AG09319 (cell line): ENCODE measurements around the gene SPINT2.
"Not testable (repeated sequence)": the region's sequence is repeated elsewhere in the genome, so short reads cannot be mapped to it uniquely, and the experiment has no call there.

Source experiments
- DNase-seq: peaks from one replicate; pipeline ENCODE4 v3.0.0-alpha.2; 2010; ENCODE audit warnings: low read depth; ENCODE audit errors: extremely low read depth
- CTCF ChIP-seq: IDR thresholded peaks from 2 replicates; pipeline ENCODE4 v1.5.1; 2011; ENCODE audit warnings: low read depth, mild to moderate bottlenecking, inconsistent platforms, low read length, moderate library complexity

The SPINT2 gene

DNA sequence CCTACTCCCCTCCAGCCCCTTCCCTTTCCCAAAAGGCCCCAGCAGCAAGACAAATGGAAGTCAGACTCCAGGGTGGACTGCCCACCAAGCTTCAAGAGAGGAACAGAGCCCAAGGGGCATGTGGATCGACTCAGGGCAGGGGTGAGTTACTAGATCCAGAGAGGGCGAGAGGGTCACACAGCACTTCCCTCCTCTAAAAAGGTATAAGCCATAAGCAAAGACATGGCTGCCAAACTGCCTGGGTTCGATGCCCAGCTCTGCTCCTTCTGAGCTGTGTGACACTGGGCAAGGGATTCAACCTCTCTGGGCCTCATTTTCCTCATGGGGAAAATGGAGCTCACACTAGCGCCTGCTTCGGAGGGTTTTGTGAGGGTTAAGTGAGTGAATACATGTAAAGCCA, 12.0 kb upstream of the SPINT2 start:
- DNase-seq: no peak
- no peak for TF ChIP-seq CTCF

DNA sequence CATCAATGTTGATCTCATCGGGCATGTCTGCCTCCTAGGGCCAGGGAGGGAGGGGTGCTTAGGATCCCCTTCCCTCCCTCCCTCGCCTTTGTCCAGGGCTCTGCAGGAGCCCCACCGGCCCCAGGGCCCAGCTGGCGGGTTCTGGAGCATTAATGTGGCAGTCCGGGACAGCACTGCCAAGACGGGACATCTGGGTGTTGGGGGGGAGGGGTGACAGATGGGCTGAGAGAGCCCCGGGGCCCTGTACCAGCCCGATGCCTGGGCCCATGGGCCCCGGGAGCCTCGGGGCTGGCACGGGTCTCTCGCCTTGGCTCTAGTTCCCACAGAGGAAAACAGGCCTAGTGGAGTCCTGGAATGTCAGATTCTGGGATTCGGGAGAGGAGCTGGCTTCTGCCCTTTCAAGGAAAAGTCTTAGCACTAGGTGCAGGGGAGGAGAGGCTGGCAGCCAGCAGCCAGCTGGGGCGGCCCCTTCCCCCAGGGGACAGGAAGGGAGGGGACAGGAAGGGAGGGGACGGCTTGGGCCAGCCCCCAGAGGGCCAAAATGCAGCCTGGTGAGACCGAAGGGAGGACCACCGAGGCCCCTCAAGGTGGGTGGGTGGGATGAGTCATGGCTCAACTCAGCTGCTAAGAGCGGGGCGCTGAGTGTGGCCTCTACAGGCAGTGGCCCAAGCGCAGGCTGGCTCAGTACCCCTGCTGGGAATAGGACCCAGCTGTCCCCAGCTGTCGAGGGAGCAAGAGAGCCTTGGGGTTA, 11.3 kb upstream of the SPINT2 start:
- TF ChIP-seq CTCF: no peak
- no peak for DNase-seq

- no peak for DNase-seq
- TF ChIP-seq CTCF: no peak
These were observed 10.6 kb upstream of the SPINT2 start for GRCh38 chr19:38253788-38254187.

GRCh38 chr19:38255383-38256014, 8.9 kb upstream of the SPINT2 start:
- no peak for DNase-seq
- no peak for TF ChIP-seq CTCF

DNA sequence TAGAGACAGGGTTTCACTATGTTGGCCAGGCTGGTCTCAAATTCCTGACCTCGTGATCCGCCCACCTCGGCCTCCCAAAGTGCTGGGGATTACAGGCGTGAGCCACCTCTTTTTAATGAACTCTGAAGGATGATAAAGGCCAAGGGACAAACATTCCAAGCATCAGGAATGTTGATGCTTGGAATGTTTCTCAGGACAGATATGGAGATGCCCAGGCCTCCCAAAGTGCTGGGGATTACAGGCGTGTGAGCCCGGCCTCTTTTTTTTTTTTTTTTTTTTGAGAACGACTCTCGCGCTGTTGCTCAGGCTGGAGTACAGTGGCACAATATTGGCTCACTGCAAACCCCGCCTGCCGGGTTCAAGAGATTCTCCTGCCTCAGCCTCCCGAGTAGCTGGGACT, 2.4 kb upstream of the SPINT2 start:
- DNase-seq: not testable (repeated sequence)

DNA sequence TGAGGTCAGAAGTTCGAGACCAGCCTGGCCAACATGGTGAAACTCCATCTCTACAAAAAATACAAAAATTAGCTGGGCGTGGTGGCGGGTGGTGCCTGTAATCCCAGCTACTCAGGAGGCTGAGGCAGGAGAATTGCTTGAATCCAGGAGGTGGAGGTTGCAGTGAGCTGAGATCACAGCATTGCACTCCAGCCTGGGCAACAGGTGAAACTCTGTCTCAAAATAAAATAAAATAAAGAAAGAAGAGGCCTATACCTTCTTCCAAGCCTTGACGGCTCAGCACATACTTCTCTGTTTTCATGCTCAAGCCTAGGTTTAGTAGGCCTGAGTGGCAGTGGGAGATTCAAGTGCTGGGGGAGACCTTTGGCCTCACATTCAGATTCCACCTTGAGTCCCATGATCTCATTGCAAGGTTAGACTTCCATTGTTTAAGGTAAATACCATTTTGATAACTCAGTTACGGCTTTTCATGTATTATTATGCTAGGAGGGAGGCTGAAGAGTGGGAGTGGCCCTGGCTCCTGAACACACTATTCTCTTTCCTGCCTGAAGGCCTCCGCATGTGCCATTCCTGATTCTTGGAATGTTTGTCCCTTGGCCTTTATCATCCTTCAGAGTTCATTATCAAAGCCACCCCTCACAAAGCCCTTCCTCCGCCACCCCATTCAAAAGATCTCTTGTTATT, 1.6 kb upstream of the SPINT2 start:
- TF ChIP-seq CTCF: no peak
- DNase-seq: no peak

DNA sequence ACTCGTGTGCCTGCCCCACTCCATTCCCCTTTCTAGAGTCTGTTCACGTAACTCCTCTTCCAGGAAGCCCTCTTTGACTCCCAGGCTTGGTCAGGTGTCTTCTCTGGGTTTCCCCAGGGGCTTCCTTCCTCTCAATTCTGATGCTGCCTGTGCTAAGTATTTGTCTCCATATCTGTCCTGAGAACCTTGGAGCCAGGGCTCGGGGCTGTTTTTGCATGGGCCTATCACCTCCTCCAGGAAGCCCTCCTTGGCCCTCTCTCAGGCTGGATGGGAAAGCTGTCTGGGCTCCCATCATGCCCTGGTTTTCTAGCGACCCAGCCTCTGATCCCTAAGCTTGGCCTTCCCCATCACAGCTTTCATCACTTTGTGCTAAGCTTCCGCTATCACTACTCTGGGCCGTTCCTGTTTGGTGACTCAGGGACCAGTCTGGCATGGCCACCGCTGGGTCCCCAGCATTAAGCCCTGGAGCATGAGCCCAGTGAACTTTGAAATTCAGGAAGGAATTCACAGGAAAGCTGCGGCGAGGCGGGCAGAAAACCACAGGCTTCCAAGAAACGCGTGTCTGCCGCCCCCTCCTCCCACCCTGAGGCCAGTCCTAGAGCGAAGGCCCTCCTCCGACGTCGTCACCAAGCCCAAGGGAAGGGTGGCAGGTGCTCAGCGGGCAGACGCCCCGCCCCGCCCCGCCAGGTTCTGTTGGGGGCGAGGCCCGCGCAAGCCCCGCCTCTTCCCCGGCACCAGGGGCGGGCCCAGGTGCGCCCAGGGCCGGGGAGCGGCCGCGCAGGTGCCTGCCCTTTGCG, 486 bp upstream of the SPINT2 start:
- DNase-seq: no peak
- TF ChIP-seq CTCF: no peak
